ENCODE results near the gene C1QTNF9.
"Not testable (repeated sequence)": the region's sequence is repeated elsewhere in the genome, so short reads cannot be mapped to it uniquely, and the experiment has no call there.

C1QTNF9 gene

DNA sequence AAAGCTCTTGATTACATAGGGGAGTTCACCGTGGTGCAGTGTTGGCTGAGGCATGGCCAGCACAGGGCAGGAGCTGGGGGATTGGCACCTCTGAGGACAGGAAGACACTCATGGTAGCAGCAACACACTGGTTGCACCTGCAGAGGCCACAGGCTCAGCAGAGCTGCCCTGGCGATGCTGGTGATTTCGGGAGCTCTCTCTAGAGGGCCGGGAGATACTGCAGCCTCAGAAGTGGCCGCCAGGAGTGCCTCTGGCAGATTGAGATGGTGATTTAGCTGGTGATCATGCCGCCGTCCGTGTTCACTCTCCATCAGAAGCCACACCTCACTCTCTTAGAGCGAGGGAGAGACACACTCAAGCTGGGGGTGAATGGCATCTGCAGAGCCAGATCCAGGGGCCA, 49.9 kb downstream of the C1QTNF9 start:
- H3K36me3 ChIP-seq (replicated peaks); H3K27me3 ChIP-seq (replicated peaks); DNase-seq; H3K4me3 ChIP-seq (ENCODE audit: low read depth, low read length); H3K27ac ChIP-seq; in situ Hi-C loops (cut with HindIII; ENCODE audit: low pct_ligation_motif_present, low sequenced_read_pairs): not testable (repeated sequence)
- TF ChIP-seq, protein P1, sequence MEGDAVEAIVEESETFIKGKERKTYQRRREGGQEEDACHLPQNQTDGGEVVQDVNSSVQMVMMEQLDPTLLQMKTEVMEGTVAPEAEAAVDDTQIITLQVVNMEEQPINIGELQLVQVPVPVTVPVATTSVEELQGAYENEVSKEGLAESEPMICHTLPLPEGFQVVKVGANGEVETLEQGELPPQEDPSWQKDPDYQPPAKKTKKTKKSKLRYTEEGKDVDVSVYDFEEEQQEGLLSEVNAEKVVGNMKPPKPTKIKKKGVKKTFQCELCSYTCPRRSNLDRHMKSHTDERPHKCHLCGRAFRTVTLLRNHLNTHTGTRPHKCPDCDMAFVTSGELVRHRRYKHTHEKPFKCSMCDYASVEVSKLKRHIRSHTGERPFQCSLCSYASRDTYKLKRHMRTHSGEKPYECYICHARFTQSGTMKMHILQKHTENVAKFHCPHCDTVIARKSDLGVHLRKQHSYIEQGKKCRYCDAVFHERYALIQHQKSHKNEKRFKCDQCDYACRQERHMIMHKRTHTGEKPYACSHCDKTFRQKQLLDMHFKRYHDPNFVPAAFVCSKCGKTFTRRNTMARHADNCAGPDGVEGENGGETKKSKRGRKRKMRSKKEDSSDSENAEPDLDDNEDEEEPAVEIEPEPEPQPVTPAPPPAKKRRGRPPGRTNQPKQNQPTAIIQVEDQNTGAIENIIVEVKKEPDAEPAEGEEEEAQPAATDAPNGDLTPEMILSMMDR (IDR thresholded peaks at IDR 0.05; ENCODE audit: low read depth, low read length, missing control alignments), result peak; percentile 12

DNA sequence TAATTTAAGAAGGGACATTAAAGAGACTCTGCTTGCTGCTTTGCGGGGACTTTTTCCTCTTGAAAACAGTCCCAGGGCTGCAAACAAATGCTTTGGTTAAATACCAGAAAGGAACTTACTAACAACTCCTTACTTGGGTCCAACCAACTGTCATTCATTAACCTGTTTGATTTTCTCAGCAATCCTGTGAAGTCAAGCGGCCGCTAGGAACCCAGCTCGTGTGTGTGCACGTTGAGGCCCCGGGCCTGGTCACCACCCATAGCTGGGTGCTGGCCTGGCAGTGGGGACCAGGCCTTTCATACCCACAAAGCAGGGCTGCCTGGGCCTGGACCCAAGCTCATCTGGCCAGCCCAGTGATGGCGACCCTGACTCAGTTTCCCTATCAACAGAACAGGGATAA, 50.7 kb downstream of the C1QTNF9 start:
- Histone ChIP-seq H3K4me3 (ENCODE audit: low read depth, low read length) (no peak overlapping the region), H3K36me3 (replicated peaks) (no peaks in the 10 kb centered on the region), H3K27ac (no peak overlapping the region), H3K27me3 (replicated peaks) (no peaks in the 10 kb centered on the region)
- TF ChIP-seq, protein P1 (IDR thresholded peaks at IDR 0.05; ENCODE audit: low read depth, low read length, missing control alignments), result no peak
- in situ Hi-C loops (cut with HindIII; ENCODE audit: low pct_ligation_motif_present, low sequenced_read_pairs), result no loop called here
- DNase-seq, result no peak

DNA sequence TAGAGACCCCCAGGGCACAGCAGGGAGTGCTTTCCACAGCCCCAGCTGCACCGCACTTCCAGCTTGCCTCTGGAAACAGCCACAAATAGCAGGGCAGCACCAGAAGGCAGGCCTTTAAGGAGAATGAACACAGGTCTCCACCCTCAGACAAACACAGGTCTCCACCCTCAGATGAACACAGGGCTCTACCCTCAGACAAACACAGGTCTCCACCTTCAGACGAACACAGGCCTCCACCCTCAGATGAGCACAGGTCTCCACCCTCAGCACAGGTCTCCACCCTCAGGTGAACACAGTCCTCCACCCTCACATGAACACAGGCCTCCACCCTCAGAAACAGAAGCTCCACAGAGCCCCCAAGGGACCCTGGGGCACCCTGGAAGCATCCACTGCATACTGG, 51.7 kb downstream of the C1QTNF9 start:
- H3K27ac ChIP-seq, result no peak overlapping the region
- TF ChIP-seq, protein P1 (IDR thresholded peaks at IDR 0.05; ENCODE audit: low read depth, low read length, missing control alignments), result no peak
- no peak for DNase-seq

DNA sequence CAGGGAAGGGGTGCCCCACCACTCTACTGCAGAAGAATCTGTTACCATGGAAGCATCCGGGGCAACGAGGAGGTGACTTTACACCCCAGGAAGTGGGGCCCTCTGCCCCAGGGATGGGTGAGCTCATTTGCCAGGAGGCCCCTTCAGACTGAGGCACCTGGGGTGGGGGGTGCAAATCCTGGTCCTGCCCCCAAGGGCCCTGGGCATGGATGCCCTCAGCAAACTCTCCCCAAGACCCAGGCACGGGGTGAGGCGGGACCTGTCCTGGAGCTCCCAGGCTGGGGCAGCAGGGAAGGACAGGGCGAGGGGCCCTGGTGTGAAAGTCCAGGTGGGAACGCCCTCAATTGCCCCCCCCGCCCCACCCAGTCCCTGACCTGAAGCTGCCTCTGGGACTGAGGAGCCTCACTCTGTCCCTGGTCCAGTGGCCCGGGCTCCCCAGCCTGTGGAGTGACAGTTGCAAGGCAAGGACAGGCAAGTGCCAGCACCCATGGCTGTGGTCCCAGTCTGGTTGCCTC, 52.5 kb downstream of the C1QTNF9 start:
- Histone ChIP-seq H3K36me3 (replicated peaks) (no peaks in the 10 kb centered on the region), H3K27me3 (replicated peaks) (no peaks in the 10 kb centered on the region), H3K27ac (no peak overlapping the region), H3K4me3 (ENCODE audit: low read depth, low read length) (no peak overlapping the region)
- DNase-seq, result no peak
- TF ChIP-seq, protein P1 (IDR thresholded peaks at IDR 0.05; ENCODE audit: low read depth, low read length, missing control alignments), result no peak
- in situ Hi-C loops (cut with HindIII; ENCODE audit: low pct_ligation_motif_present, low sequenced_read_pairs), result no loop called here

More for the DNA sequence above, 51.7 kb downstream of the C1QTNF9 start:
- in situ Hi-C loops (cut with HindIII; ENCODE audit: low pct_ligation_motif_present, low sequenced_read_pairs), result no loop called here
- Histone ChIP-seq H3K36me3 (replicated peaks) (no peaks in the 10 kb centered on the region), H3K4me3 (ENCODE audit: low read depth, low read length) (no peak overlapping the region), H3K27me3 (replicated peaks) (no peaks in the 10 kb centered on the region)

DNA sequence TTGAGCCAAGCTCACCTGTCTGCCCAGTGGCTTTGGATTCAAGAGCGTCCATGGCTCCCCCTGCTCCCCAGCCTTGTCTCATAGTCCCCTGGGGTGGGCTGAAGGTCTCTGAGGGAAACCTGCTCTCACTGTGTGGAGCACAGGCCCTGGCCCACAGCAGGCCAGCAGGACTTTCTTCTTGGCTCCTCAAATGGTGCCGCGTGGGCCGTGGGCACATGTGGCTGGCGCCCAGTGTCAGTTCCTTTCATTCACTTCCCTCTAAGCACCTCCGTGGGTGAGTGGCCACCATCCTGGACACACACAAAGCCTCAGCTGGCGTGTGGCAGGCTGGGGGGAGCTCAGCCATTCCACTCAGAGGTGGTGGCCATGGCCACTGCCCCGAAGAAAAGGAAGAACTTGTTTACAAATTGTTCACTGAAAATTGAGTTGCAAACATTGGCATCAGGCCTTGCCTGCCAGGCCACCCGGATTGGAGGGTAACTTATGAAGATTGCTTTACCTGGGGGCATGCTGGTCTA, 53.1 kb downstream of the C1QTNF9 start:
- in situ Hi-C loops (cut with HindIII; ENCODE audit: low pct_ligation_motif_present, low sequenced_read_pairs), result no loop called here
- no peak overlapping the region for H3K27ac ChIP-seq
- no peaks in the 10 kb centered on the region for H3K27me3 ChIP-seq (replicated peaks)
- H3K4me3 ChIP-seq (ENCODE audit: low read depth, low read length), result no peak overlapping the region
- TF ChIP-seq, protein P1 (IDR thresholded peaks at IDR 0.05; ENCODE audit: low read depth, low read length, missing control alignments), result no peak
- DNase-seq, result no peak
- H3K36me3 ChIP-seq (replicated peaks), result no peaks in the 10 kb centered on the region

DNA sequence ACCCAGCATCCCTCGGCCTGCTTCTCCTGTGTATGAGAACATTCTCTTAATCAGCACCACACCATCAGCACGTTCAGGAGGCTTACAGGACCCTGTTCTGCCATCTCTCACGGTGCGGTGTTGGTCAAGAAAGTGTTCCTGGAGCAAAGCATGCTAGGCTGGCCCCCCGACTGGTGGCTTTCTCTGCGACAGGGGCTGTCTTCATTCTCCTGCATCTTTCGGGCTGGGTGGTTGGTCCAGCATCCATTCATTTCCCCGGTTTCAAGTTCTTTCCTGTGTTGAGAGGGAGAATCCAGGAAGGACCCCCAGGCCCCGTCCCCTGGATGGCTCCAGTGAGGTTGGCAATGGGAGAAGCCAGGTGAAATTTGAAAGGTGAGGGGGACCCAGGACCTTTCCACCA, 55.8 kb downstream of the C1QTNF9 start:
- TF ChIP-seq, protein P1 (IDR thresholded peaks at IDR 0.05; ENCODE audit: low read depth, low read length, missing control alignments), result no peak
- in situ Hi-C loops (cut with HindIII; ENCODE audit: low pct_ligation_motif_present, low sequenced_read_pairs), result no loop called here
- no peak overlapping the region for H3K4me3 ChIP-seq (ENCODE audit: low read depth, low read length)
- no peaks in the 10 kb centered on the region for H3K27me3 ChIP-seq (replicated peaks)
- H3K36me3 ChIP-seq (replicated peaks), result no peaks in the 10 kb centered on the region
- no peak overlapping the region for H3K27ac ChIP-seq
- no peak for DNase-seq

DNA sequence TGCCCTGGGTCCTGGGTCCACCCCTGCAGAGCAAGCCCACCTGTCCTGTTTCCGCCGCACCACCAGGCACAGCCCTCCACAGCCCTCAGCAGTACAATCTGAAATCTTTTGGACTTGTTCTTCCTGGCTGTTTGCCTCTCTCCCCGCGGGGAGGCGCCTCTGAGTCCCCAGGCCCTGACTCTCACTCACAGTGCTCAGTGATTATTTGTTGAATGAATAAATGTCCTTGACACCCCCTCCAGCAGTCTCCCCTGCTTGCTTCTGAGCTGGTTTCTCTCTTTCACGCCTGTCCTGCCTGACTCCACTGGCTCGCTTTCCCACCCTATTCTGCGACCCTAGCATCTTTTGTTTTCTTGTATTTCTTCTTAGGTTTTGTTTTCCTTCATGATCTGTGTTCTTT, 56.9 kb downstream of the C1QTNF9 start:
- DNase-seq; H3K27ac ChIP-seq; H3K4me3 ChIP-seq (ENCODE audit: low read depth, low read length); H3K36me3 ChIP-seq (replicated peaks); H3K27me3 ChIP-seq (replicated peaks); in situ Hi-C loops (cut with HindIII; ENCODE audit: low pct_ligation_motif_present, low sequenced_read_pairs): not testable (repeated sequence)

DNA sequence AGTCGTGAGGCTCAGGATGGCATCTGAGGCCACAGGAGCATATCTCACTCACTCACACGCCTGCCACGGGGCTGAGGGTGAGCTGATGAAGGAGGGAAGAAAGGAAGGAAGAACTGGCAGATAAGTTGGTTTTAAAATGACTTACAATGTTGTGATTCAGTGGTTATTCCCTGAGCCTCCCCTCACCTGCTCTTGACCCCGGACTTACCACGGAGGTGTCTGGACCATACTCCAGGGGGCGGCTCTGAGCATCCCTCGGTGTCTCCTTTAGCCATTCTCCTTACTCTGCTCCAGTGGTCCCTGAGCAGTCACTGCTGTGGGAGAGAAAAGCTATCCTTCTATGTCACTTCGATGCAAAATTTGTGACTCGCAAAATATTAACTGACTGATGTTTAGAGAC, 61.9 kb downstream of the C1QTNF9 start:
- H3K27ac ChIP-seq; H3K36me3 ChIP-seq (replicated peaks); in situ Hi-C loops (cut with HindIII; ENCODE audit: low pct_ligation_motif_present, low sequenced_read_pairs); H3K4me3 ChIP-seq (ENCODE audit: low read depth, low read length); DNase-seq; H3K27me3 ChIP-seq (replicated peaks): not testable (repeated sequence)

All from brain microvascular endothelial cell (primary cell).